ENCODE measurements around the gene FANCC.

DNA sequence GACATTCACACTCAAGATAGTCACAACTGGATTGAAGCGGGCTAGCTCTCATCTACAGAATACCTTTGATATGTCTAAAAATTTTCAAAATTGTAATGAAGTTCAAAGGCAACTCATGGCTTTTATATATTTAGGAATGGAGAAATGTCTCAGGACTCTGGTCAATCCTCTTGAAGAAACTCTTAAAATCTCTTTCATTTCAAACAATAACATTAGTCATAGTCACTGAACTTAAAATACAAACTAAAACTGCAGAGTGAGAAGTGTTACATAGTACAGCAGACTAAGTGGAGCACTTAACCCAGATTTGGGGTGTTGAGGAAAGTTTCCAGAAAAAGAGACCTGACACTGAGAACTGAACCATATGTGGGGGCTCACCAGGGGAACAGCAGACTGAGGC is 20.7 kb downstream of the FANCC start:
- TF ChIP-seq, protein P1, sequence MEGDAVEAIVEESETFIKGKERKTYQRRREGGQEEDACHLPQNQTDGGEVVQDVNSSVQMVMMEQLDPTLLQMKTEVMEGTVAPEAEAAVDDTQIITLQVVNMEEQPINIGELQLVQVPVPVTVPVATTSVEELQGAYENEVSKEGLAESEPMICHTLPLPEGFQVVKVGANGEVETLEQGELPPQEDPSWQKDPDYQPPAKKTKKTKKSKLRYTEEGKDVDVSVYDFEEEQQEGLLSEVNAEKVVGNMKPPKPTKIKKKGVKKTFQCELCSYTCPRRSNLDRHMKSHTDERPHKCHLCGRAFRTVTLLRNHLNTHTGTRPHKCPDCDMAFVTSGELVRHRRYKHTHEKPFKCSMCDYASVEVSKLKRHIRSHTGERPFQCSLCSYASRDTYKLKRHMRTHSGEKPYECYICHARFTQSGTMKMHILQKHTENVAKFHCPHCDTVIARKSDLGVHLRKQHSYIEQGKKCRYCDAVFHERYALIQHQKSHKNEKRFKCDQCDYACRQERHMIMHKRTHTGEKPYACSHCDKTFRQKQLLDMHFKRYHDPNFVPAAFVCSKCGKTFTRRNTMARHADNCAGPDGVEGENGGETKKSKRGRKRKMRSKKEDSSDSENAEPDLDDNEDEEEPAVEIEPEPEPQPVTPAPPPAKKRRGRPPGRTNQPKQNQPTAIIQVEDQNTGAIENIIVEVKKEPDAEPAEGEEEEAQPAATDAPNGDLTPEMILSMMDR (IDR thresholded peaks at IDR 0.05): no peak
- no peak for TF ChIP-seq POLR2A (IDR thresholded peaks at IDR 0.05)
